GM12873 (cell line): Measurements from ENCODE around the gene SPTBN4.

Experiments
- CTCF ChIP-seq: IDR thresholded peaks from 2 replicates; pipeline ENCODE4 v1.5.1; 2012; ENCODE audit warnings: low read depth, mild to moderate bottlenecking, moderate library complexity, low read length, control low read depth; ENCODE audit not compliant: insufficient read depth; ENCODE audit errors: missing control alignments

Gene SPTBN4

GRCh38 chr19:40608240-40608621 is 141.4 kb downstream of the SPTBN4 start:
- TF ChIP-seq CTCF = no peak

- TF ChIP-seq CTCF = no peak
Observed at GRCh38 chr19:40608957-40609356, 142.2 kb downstream of the SPTBN4 start.

DNA sequence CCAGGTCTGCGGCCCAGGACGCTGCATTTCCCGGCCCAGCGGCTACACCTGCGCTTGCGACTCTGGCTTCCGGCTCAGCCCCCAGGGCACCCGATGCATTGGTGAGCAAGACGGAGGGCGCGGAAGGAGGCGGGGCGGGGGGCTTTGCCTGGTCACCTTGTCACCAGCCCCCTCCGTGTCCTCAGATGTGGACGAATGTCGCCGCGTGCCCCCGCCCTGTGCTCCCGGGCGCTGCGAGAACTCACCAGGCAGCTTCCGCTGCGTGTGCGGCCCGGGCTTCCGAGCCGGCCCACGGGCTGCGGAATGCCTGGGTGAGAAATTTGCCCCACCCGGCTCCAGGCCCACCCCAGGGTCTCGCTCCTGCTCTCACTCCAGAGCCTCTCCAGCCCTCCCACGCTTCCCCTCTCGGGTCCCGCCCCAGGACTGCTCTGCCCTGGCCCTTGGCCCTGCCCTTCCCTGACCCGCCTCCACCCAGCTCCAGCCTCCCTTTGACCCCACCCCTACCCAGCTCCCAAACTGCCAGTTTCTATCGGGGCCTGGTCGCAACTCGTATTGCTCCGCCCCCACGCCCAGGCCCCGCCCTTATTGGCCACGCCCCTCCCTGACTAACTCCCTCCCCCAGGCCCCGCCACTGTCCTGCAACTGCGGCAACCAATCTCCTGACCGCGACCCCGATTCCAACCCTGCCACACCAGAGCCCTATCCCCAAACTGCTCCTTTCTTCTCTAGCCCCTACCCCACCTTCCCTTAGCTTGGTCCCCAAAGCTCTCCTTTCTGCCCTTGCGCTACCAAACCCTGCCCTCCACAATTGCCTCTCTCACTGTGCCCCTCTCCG is 143.0 kb downstream of the SPTBN4 start:
- TF ChIP-seq CTCF = no peak

DNA sequence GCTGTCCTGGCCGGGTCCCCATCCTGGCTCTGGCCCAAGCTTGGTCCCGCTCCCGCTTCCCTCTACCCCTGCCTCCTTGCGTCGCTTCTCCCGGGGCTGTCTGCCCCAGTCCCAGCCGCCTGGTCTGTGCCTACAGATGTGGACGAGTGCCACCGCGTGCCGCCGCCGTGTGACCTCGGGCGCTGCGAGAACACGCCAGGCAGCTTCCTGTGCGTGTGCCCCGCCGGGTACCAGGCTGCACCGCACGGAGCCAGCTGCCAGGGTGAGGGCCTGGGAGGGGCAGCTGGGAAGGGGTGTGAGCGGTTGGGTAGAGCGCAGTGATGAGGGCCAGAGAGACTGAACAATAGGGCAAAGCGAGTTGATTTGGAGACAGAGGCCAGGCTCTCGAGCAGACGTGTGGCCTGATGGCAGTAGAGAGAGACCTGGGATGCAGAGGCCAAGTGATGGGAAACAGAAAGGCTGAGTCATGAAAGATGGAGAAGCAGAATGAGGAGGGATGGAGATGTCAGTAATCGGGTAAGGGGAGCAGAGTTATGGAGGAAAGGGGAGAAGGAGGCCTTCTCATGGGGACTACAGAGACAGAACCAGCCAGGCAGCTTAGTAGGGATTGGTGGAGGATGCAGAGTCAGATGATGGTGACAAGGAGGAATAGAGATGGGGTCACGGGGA is 143.7 kb downstream of the SPTBN4 start:
- no peak for TF ChIP-seq CTCF

- TF ChIP-seq CTCF = no peak
Observed at GRCh38 chr19:40611096-40611495, 144.3 kb downstream of the SPTBN4 start.

GRCh38 chr19:40611900-40612698 is 145.3 kb downstream of the SPTBN4 start:
- TF ChIP-seq CTCF = no peak
